Panc1 (cell line): ENCODE data around the gene CSMD2. TPM values are rescaled to one million over a fixed set of nuclear protein-coding genes. Genes with fewer than 3 reads are reported as not detected.

ENCODE experiments used
- ATAC-seq: fragments of 200-7000 bp; cut with Tn5 transposase; 2 replicates; pipeline ENCODE4 v1.9.1; 2020; ENCODE audit warnings: mild to moderate bottlenecking, moderate library complexity
- BruUV-seq: library from RNA; stranded (reverse); fragments of 400-500 nt; replicated peaks from 2 replicates; lab custom pipeline; 2021; lab: Mats Ljungman, UMichigan
- CTCF ChIA-PET: fragments of 300-600 bp; sonication (Branson Sonifier 250); formaldehyde crosslinking; loops from one replicate; lab custom pipeline; 2022; ENCODE audit warnings: antibody characterized with exemption; lab: Charles Lee
- POLR2A ChIA-PET: fragments of 300-600 bp; sonication (Branson Sonifier 250); formaldehyde crosslinking; loops from one replicate; lab custom pipeline; 2022; ENCODE audit warnings: antibody characterized with exemption; lab: Charles Lee
- DNase-seq: peaks from one replicate; pipeline ENCODE4 v3.0.0-alpha.2; 2010; ENCODE audit warnings: low read depth, low spot score
- H3K27ac ChIP-seq: 2 replicates; pipeline ENCODE4 v1.5.1; 2011; ENCODE audit warnings: mild to moderate bottlenecking, low read length, inconsistent platforms
- H3K27me3 ChIP-seq: fragments of 200-500 bp; sonication (Bioruptor generic); 2 replicates; pipeline ENCODE4 v1.6.0; 2014; ENCODE audit warnings: low read length, inconsistent platforms; ENCODE audit not compliant: control insufficient read depth, insufficient read depth
- H3K36me3 ChIP-seq: fragments of 200-500 bp; sonication (Bioruptor generic); 2 replicates; pipeline ENCODE4 v1.5.1; 2014; ENCODE audit warnings: inconsistent platforms, mild to moderate bottlenecking, low read length, moderate library complexity; ENCODE audit not compliant: control insufficient read depth, insufficient read depth
- H3K4me1 ChIP-seq: 2 replicates; pipeline ENCODE4 v1.5.1; 2011; ENCODE audit warnings: inconsistent platforms, mild to moderate bottlenecking, low read length, moderate library complexity; ENCODE audit not compliant: control insufficient read depth, insufficient read depth
- H3K4me3 ChIP-seq, 2 experiments: 2 replicates each; pipeline ENCODE4 v1.5.1; 2011 to 2012; ENCODE audit warnings: low read depth in 2 of 2, low read length in 2 of 2, mild to moderate bottlenecking in 2 of 2, inconsistent platforms in 1 of 2, moderate library complexity in 1 of 2
- H3K9me3 ChIP-seq: fragments of 200-500 bp; sonication (Bioruptor generic); 2 replicates; pipeline ENCODE4 v1.5.1; 2014; ENCODE audit warnings: low read depth, mild to moderate bottlenecking, inconsistent platforms, low read length, moderate library complexity; ENCODE audit not compliant: control insufficient read depth, insufficient read depth
- CTCF ChIP-seq: fragments of 450-650 bp; IDR thresholded peaks from 2 replicates; pipeline ENCODE4 v1.5.1; 2017; ENCODE audit warnings: mild to moderate bottlenecking
- POLR2AphosphoS5 ChIP-seq: IDR thresholded peaks from 2 replicates; pipeline ENCODE4 v1.6.1; 2012; ENCODE audit warnings: mild to moderate bottlenecking, low read depth, low read length, moderate library complexity
- REST ChIP-seq, 2 experiments: IDR thresholded peaks; 2 replicates each; pipeline ENCODE4 v1.6.1; 2011 to 2012; ENCODE audit warnings: low read depth in 2 of 2, control low read depth in 1 of 2, low read length in 1 of 2, mild to moderate bottlenecking in 1 of 2, moderate library complexity in 1 of 2; ENCODE audit not compliant: insufficient read depth in 1 of 2
- SIN3A ChIP-seq: IDR thresholded peaks from 2 replicates; pipeline ENCODE4 v1.6.1; 2012; ENCODE audit warnings: low read depth, mild to moderate bottlenecking, low read length, moderate library complexity, borderline replicate concordance; ENCODE audit not compliant: insufficient read depth
- TCF7L2 ChIP-seq: IDR thresholded peaks from 2 replicates; pipeline ENCODE4 v1.6.1; 2011; ENCODE audit warnings: mild to moderate bottlenecking, low read depth, low read length, inconsistent platforms
- in situ Hi-C: cut with HindIII; loops from 2 replicates; pipeline ENCODE4 v1.10.0; 2016; ENCODE audit warnings: low sequenced_read_pairs, low pct_unique_long_range_greater_than_20kb
- intact Hi-C: fragments of 100-400 bp; cut with micrococcal nuclease; formaldehyde crosslinking; loops from one replicate; pipeline ENCODE4 v1.10.0; 2022; ENCODE audit not compliant: unreplicated experiment
- total RNA-seq: library from RNA; stranded (reverse); gene quantifications from one replicate; pipeline ENCODE4 v1.2.1, GENCODE V29; 2021; ENCODE audit not compliant: unreplicated experiment

The CSMD2 gene
- total RNA-seq, 1 experiment from 2014 or later: not detected

GRCh38 chr1:33872275-33872674 is 292.8 kb downstream of the CSMD2 start:
- Histone ChIP-seq H3K4me1 (no peaks in the 10 kb centered on the region), H3K27me3 (peaks cover 4% of the 10 kb centered on the region; the same call in 1 of the 2 replicates), H3K27ac (no peak overlapping the region), H3K36me3 (no peaks in the 10 kb centered on the region), H3K9me3 (no peaks in the 10 kb centered on the region), H3K4me3 (no peak overlapping the region)
- DNase-seq (no peak), ATAC-seq (no peak)
- POLR2A ChIA-PET: no interaction called here
- intact Hi-C loops (no loop called here), in situ Hi-C loops (no loop called here)
- BruUV-seq: no TSS peak
- CTCF ChIA-PET: no interaction called here
- no peak for TF ChIP-seq TCF7L2
- no peak for TF ChIP-seq POLR2AphosphoS5
- TF ChIP-seq SIN3A: no peak
- TF ChIP-seq CTCF: no peak
- TF ChIP-seq REST (IDR thresholded peaks at IDR 0.05; ENCODE audit: insufficient read depth in 1 of 2, low read depth in 2 of 2, low read length in 1 of 2): no peak

DNA sequence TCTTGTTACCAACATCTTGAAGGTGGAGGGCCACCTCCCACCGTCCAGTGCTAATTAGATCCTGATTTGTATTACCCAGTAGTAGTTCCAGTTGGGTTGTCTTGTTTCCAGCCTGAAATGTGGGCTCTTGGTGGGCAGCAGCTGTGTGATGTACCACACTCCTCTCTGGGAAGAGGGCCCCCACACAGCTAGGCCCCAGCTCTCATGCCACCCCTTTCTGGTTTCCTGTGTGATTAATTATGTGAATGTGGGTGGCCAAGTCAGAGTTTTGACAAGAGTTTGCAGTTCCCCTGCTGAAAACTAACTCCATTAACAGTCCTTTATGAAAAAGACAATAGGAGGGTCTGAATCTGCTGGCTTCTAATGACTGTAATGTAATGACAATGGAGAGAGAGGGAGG is 297.3 kb downstream of the CSMD2 start:
- DNase-seq: no peak

More for the DNA sequence above, 297.3 kb downstream of the CSMD2 start:
- no peaks in the 10 kb centered on the region for H3K4me1 ChIP-seq
- H3K9me3 ChIP-seq: no peaks in the 10 kb centered on the region
- H3K27ac ChIP-seq: no peak overlapping the region
- no peaks in the 10 kb centered on the region; the same call in 1 of the 2 replicates for H3K27me3 ChIP-seq
- TF ChIP-seq CTCF (no peak), REST (IDR thresholded peaks at IDR 0.05; ENCODE audit: insufficient read depth in 1 of 2, low read depth in 2 of 2, low read length in 1 of 2) (no peak), TCF7L2 (no peak), SIN3A (no peak), POLR2AphosphoS5 (no peak)
- no TSS peak for BruUV-seq
- ChIA-PET POLR2A (no interaction called here), CTCF (no interaction called here)
- in situ Hi-C loops: no loop called here
- no peak overlapping the region for H3K4me3 ChIP-seq
- H3K36me3 ChIP-seq: no peaks in the 10 kb centered on the region
- no peak for ATAC-seq
- intact Hi-C loops: no loop called here
